Cardiac muscle cell (in vitro differentiated cells and primary cell): Measurements from ENCODE around the gene RET. TPM values are rescaled to one million over a fixed set of nuclear protein-coding genes. Genes with fewer than 3 reads are reported as not detected.

Experiments used
- DNase-seq, 2 donors: peaks; one replicate each; pipeline versions ENCODE4 v3.0.0 to v3.0.0-alpha.2; 2010 to 2017; ENCODE audit warnings: low read depth in 1 of 2, low spot score in 1 of 2
- H3K27ac ChIP-seq: fragments of 200-600 bp; sonication (generic); 2 replicates; pipeline ENCODE4 v1.5.1; 2016
- H3K27me3 ChIP-seq: fragments of 200-600 bp; sonication (generic); 2 replicates; pipeline ENCODE4 v1.6.0; 2016; ENCODE audit warnings: control low read depth
- H3K36me3 ChIP-seq: fragments of 200-600 bp; sonication (generic); 2 replicates; pipeline ENCODE4 v1.5.1; 2016; ENCODE audit warnings: control low read depth
- H3K4me1 ChIP-seq: fragments of 200-600 bp; sonication (generic); 2 replicates; pipeline ENCODE4 v1.8.1; 2017; ENCODE audit warnings: low read depth, mild to moderate bottlenecking, mixed run types
- H3K4me3 ChIP-seq: fragments of 200-600 bp; sonication (generic); 2 replicates; pipeline ENCODE4 v1.5.1; 2016; ENCODE audit warnings: mild to moderate bottlenecking
- H3K9me3 ChIP-seq: fragments of 200-600 bp; sonication (generic); 2 replicates; pipeline ENCODE4 v1.5.1; 2017; ENCODE audit warnings: low read depth, mild to moderate bottlenecking, control low read depth
- polyA plus RNA-seq: library from polyadenylated mRNA; unstranded; fragments of >200 nt; fragmentation: Nextera tagmentation; extraction: Ambion mirVana; gene quantifications from 2 replicates; pipeline ENCODE4 v1.2.1, GENCODE V29; 2016
- total RNA-seq: library from RNA; depleted of rRNA; stranded (reverse); fragments of >200 nt; gene quantifications from 2 replicates; pipeline ENCODE4 v1.2.3, GENCODE V29; 2016
- TF ChIP-seq, protein P1 (sequence below): IDR thresholded peaks from 2 replicates; pipeline ENCODE4 v1.5.1; 2012; ENCODE audit warnings: low read depth, mild to moderate bottlenecking, low read length

The RET gene
- total and polyA plus RNA-seq, 2 experiments from 2014 or later: 0.09 TPM; not detected in 1

DNA sequence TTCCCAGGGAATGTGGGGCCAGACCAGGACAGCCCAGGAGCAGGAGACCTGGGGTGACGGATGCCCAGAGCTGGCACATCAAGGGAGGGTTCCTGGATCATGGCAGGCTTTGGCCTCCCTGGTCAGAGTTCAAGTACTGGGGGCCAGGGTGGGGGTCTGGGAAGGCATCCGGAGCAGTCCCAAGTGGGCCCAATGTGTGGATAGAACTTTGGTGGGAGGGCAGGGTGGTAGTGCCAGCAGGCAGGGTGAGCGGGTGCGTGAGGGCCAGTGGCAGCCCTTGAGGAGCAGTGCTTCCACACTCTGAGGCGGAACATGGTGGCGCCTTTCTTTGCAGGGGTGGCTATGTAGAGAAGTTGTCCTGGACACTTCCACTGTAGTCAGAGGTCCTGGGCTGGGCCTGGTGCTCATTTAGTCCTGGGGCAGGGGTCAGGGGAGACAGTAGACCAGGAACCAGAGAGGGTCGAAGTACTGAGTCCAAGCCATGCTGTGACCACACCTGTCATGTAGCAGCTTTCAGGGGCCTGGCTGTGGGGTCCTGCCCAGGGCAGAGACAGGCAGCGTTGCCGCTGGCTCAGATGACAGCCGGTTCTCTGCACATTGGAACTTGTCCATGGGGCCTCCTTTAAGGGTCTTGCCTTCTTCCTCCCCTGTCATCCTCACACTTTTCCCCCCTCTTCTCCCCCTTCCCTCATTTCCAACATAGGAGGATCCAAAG, 39.2 kb downstream of the RET start:
- DNase-seq: no peak
- no peaks in the 10 kb centered on the region for H3K36me3 ChIP-seq
- H3K9me3 ChIP-seq: no peaks in the 10 kb centered on the region
- TF ChIP-seq, protein P1, sequence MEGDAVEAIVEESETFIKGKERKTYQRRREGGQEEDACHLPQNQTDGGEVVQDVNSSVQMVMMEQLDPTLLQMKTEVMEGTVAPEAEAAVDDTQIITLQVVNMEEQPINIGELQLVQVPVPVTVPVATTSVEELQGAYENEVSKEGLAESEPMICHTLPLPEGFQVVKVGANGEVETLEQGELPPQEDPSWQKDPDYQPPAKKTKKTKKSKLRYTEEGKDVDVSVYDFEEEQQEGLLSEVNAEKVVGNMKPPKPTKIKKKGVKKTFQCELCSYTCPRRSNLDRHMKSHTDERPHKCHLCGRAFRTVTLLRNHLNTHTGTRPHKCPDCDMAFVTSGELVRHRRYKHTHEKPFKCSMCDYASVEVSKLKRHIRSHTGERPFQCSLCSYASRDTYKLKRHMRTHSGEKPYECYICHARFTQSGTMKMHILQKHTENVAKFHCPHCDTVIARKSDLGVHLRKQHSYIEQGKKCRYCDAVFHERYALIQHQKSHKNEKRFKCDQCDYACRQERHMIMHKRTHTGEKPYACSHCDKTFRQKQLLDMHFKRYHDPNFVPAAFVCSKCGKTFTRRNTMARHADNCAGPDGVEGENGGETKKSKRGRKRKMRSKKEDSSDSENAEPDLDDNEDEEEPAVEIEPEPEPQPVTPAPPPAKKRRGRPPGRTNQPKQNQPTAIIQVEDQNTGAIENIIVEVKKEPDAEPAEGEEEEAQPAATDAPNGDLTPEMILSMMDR: no peak
- no peaks in the 10 kb centered on the region for H3K4me1 ChIP-seq
- H3K4me3 ChIP-seq: no peak overlapping the region
- H3K27me3 ChIP-seq: no peaks in the 10 kb centered on the region
- no peak overlapping the region for H3K27ac ChIP-seq

DNA sequence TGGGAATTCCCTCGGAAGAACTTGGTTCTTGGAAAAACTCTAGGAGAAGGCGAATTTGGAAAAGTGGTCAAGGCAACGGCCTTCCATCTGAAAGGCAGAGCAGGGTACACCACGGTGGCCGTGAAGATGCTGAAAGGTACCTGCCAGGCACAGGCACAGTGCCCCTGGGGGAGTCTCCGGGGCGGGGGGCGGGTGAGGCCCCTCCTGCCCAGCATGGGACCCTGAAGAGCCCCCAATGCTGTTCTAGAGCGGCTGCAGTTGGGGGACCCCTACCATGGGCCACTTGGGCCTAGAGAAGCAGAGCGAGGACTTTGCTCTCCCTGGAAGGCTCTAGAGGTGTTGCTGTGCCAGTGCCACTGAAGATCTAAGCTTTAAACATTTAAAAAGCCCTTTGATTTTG, 39.7 kb downstream of the RET start:
- Histone ChIP-seq H3K36me3 (no peaks in the 10 kb centered on the region), H3K27ac (no peak overlapping the region), H3K27me3 (no peaks in the 10 kb centered on the region), H3K4me1 (no peaks in the 10 kb centered on the region), H3K9me3 (no peaks in the 10 kb centered on the region), H3K4me3 (no peak overlapping the region)
- TF ChIP-seq, protein P1: no peak
- DNase-seq: no peak

DNA sequence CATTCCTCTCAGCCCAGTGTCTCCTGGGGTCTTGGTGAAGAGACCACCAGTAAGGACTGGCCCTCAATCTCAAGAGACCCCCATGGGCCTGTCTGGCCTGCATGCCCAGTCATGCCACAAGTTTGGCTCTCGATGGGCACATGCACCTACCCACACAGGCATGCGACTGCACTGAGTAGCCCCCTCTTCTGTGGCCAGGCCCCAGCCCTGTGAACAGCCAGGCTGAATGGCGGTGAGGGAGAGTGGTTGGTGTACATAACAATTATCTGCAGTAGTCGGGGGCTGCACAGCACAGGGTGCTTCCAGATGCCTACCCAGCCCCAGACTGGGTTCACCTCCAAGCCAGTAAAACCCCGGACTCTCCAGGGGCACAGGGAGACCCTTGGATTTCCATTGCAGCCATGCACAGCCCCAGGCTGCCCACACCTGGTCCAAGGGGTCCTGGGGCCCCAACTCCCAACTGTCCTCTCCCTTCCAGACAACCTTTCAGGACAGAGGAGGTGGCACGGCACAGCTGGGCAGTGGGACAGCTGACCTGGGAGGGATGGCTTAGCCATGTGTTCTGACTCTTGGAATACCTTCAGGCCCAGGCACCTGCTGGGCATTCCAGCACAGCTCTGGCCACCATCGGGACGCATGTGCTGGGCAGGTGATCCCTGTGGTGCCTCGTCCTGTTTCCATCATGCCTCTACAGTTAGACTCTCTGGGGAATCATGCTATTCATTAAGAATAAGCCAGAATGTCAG, 40.3 kb downstream of the RET start:
- H3K27me3 ChIP-seq: no peaks in the 10 kb centered on the region
- TF ChIP-seq, protein P1: no peak
- H3K9me3 ChIP-seq: no peaks in the 10 kb centered on the region
- H3K4me1 ChIP-seq: no peaks in the 10 kb centered on the region
- no peak for DNase-seq
- no peaks in the 10 kb centered on the region for H3K36me3 ChIP-seq
- H3K4me3 ChIP-seq: no peak overlapping the region
- no peak overlapping the region for H3K27ac ChIP-seq

DNA sequence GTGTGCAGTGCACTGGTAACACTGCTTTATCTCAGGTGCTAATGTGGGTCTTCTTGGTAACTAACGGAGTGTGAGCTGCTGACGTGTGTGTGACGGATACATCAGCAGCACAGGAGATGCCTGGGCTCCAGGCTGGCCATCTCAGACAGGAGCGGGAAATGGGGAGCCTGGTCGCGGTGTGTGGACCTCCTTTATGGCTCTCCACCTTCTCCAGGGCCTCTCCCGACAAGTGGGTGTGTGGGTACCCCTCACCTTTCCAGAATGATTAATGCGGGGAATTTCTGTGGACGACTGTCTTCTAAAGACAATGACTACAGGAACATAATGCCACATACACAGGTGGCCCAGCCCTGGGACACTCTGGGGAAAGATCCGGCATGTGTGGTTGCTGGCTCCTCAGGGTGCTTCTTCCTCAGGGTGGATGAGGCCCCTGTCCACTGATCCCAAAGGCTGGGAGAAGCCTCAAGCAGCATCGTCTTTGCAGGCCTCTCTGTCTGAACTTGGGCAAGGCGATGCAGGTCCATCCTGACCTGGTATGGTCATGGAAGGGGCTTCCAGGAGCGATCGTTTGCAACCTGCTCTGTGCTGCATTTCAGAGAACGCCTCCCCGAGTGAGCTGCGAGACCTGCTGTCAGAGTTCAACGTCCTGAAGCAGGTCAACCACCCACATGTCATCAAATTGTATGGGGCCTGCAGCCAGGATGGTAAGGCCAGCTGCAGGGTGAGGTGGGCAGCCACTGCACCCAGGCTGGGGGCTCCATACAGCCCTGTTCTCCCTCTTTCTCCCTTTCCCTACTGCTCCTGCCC, 41.1 kb downstream of the RET start:
- H3K27ac ChIP-seq: no peak overlapping the region
- no peak for DNase-seq
- H3K4me3 ChIP-seq: no peak overlapping the region
- no peaks in the 10 kb centered on the region for H3K9me3 ChIP-seq
- TF ChIP-seq, protein P1: no peak
- no peaks in the 10 kb centered on the region for H3K4me1 ChIP-seq
- H3K27me3 ChIP-seq: no peaks in the 10 kb centered on the region
- H3K36me3 ChIP-seq: no peaks in the 10 kb centered on the region

DNA sequence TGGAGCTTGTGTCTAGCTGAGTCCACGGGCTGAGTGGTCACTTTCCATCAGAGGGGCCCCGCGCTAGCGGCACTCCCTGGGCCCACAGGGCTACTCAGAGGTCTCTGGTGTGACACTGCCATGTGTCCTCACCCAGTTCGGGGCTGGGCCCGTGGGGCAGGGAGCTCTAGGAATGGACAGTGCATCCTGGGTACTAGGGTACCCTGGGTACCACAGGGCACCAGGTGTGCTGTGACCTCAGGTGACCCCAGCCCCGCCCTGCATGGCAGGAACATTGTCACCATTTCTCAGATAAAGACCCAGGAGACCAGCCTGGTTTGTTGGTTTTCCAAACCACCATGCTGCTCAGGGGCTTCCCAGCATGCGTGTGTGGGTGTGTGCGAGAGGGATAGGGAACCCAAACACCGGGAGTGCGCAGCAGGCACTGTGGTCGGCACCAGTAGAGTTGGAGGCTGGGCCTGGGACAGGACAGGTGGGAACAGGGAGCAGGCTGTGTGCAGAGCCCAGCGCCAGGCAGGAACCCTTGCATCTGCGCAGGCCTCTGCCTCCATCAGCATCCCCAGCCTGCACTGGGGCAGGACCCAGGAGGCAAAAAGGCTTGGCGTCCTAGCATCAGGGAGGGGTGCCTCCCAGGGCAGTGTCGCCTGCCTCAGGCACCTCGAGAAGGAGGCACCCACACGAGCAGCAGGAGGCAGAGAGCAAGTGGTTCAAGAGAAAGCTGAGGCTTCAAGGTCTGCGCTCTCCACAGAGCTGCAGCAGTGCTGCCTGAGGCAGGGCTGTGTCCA, 42.0 kb downstream of the RET start:
- H3K4me1 ChIP-seq: no peaks in the 10 kb centered on the region
- H3K36me3 ChIP-seq: no peaks in the 10 kb centered on the region
- no peak overlapping the region for H3K27ac ChIP-seq
- DNase-seq: no peak
- TF ChIP-seq, protein P1: no peak
- no peaks in the 10 kb centered on the region for H3K9me3 ChIP-seq
- no peaks in the 10 kb centered on the region for H3K27me3 ChIP-seq
- H3K4me3 ChIP-seq: no peak overlapping the region
